NCI-H2171 treated with DMSO at 0.1 percent for 48 hours (cell line): ENCODE measurements around the gene RNF41.

Experiments used
- DNase-seq: peaks from one replicate; lab custom pipeline; 2025; lab: John Stamatoyannopoulos, UW

Gene RNF41

GRCh38 chr12:56152756-56153677 lies 68.7 kb downstream of the RNF41 start:
- no peak for DNase-seq
